ENCODE measurements around the gene ABCC11. TPM values are rescaled to one million over a fixed set of nuclear protein-coding genes. Genes with fewer than 3 reads are reported as not detected.

Gene ABCC11
- 0.05 and 0.16 TPM in 2 replicates for total RNA-seq

DNA sequence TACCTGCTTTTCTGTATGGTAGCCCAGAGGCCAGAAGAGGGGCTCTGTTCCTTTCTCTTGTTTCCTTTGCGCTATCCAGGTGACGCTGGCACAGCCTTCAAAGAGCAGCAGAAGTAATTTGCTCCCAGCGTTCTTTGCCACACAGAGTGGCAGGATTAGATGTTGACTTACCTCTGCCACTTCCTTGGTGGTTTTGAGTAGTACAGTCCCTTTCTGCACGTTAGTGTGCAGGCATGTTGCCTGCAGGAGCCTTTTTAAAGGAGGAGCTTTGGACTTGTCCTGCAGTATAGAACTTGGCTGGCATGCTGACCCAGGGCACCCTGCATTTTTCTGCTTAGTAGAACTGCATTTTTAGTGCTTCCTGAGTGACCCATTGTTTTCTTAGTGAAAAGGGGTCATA is at the start of gene ABCC11:
Gene ABCC11, minus strand, starts transcription at position 229 of the 400 bp plus-strand sequence. CDS start 15,618 bp downstream, outside the sequence.
- intact Hi-C loops (cut with micrococcal nuclease): no loop called here

DNA sequence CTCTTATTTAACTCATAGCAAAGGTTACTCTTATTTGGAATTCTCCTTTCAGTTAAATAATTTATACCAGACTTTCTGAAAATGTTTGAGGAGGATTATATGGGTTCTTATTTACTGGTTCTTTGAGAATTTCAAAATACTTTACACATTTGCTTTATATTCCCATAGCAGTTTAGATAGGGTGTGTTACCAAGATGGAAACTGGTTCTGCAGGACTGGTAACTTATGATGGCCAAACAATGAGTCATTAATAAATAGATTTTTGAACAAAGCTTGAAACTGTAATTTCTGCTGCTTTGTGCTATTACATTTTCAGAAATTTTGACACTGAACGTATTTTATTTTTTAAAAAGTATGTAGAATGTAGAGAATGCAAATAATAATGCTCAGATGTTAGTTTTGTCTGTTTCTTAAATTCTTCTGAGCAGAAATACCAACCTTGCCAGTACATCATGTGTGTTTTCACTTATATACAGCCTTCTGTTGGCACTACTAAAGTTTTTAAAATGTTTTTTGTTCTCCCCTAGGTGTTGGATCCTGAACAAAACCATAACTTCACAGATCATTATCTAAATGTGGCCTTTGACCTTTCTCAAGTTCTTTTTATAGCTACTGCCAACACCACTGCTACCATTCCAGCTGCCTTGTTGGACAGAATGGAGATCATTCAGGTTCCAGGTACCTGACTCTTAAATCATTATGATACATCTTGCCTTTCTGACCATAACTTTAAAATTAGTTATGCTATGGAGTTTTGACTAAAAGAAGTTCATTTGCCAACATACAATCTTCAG is 48.3 kb upstream of the ABCC11 start:
- intact Hi-C loops (cut with micrococcal nuclease): no loop called here

DNA sequence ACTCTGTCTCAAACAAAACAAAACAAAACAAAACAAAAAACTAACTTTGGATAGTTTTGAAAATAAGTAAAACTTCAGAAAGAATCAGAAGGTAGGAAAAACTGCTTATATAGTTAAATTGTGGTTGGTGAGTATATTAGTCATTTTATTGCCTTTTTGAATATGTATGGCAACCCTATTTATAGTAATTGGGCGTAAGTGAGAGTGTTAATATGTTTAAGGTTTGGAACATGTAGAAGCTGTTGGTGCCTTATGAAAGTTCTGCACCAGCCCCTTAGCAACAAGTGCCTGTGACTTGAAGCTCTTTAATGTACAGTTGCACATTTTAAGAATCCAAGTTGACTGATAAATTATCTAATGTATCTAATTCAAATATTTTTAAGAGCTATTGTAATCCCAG is 47.4 kb upstream of the ABCC11 start:
- intact Hi-C loops (cut with micrococcal nuclease): no loop called here

DNA sequence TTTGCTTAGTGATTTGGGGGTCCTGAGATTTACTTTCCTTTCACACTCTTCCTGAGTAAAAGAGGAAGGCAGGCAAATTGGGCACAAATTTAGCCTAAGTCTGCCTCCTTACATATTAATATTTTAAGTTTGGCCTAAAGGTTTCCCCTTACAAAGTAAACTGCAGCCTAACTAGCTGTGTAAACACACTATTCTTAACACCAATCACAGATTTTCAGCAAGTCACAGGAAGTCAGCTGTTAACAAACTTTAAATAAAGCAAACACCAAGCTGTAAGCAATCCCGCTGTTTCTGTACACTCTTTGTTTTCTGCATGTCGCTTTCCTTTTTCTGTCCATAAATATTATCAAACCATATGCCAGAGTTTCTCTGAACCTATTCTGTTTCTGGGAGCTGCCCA is 45.1 kb upstream of the ABCC11 start:
- intact Hi-C loops (cut with micrococcal nuclease): no loop called here

DNA sequence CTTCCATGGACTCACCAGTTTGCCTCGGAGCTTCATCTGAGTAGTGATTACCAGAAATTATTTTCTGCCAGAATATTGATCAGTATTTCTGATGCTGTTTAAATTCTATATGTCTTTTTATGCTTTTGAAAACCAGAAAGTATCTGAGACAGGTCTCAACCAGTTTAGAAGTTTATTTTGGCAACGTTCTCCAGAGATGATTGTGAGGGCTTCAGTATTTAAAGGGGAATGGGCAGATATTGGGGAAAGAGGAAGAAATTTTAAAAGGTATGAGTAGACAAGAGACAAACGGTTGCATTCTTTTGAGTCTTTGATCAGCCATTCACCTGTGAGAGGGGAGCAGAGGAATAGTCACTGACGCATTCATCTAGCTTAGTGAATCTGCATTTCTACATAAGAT is 44.4 kb upstream of the ABCC11 start:
- intact Hi-C loops (cut with micrococcal nuclease): no loop called here

DNA sequence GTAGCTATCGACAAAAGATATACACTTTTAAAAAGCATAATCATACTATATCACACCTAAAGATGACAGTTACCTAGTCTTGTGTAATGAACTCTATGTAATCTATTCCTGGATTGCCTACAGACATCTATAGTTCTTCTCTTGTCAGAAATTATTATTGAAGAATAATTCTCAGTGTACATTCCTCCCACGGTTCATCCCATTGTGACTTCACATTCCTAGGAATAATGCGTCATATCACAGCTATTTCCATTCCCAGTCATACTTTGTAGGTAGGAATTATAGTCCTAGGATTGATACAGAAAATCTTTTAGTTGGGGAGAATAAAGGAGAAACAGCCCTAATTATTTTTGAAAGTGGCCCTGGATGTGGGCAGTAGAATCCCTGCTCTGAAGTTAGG is 44.0 kb upstream of the ABCC11 start:
- intact Hi-C loops (cut with micrococcal nuclease): no loop called here

DNA sequence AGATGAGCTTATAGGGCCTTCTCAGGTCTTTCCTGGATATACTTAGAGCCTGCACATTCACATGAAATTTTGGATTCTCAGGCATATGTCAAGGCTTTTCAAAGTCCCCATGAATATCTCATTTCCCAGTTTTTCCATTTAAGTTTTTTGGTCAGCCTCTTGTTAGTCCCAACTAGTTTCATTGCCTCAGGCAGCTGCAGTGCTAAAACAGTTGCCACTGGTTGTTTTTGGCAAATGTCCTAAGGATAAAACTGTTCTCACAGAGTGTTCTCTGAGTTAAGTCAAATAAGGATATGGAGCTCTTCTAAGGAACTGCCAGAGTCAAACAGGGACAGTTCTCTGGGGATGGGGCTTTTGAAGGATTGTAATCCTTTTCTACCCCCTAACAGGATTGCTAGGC is 39.9 kb upstream of the ABCC11 start:
- intact Hi-C loops (cut with micrococcal nuclease): no loop called here

DNA sequence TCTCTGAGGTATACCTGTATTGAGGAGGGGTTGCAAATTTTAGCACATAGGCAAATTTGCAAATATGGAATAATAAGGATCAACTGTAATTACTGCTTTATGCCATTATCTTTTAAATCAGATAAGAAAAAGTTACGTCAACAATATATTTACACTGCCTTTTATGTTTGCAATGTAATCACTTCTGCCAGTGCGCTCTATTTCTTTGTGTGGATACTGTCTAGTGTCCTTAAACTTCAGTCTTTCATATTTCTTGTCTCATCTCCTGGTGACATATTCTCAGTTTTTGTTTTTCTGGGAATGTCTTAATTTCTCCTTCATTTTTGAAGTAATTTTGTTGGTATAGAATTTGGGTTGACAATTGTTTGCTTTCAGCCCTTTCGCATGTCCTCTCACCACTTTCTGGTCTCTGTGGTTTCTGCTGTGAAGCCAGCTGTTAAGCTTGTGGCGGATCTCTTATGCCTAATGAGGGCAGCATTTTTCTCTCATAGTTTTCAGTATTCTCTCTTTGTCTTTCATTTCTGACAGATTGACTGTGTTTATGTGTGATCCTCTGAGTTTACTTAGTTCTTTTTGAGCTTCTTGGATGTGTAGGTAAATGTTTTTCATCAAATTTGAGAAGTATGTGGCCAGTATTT is 37.6 kb upstream of the ABCC11 start:
- intact Hi-C loops (cut with micrococcal nuclease): no loop called here

DNA sequence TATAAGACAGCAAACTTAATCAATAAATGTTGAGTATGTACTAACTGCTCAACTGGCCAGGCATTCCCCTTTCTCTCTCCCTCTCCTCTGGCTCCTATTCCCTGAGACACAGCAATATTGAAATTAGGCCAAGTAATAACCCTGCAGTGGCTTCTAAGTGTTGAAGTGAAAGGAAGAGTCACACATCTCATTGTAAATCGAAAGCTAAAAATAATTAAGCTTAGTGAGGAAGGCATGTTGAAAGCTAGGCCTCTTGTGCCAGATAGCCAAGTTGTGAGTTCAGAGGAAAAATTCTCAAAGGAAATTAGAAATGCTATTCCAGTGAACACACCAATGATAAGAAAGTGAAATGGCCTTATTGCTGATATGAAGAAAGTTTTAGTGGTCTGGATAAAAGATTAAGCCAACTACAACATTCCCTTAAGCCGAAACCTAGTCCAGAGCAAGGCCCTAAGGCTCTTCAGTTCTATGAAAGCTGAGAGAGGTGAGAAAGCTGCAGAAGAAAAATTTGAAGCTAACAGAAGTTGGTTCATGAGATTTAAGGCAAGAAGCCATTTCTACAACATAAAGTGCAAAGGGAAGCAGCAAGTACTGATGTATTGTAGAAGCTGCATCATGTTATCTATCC is 35.4 kb upstream of the ABCC11 start:
- intact Hi-C loops (cut with micrococcal nuclease): no loop called here

DNA sequence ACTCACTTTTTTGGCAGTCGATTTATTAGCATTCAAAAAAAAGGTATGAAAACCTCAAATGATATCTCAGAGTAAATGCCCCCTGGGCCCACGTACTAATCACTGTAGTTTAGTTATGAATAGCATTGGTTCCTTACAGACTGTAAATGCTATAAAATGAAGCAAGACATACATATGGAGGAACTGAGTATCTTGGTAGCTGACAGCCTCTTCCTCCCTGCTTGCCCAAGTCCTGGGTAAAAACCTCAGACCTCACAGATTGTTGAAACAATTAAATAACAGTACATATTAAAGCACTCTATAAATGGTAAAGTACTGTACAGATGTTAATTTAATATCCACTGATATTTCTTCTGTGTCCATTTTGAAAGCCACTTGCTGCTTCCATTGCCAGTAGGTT is 33.2 kb upstream of the ABCC11 start:
- intact Hi-C loops (cut with micrococcal nuclease): no loop called here

DNA sequence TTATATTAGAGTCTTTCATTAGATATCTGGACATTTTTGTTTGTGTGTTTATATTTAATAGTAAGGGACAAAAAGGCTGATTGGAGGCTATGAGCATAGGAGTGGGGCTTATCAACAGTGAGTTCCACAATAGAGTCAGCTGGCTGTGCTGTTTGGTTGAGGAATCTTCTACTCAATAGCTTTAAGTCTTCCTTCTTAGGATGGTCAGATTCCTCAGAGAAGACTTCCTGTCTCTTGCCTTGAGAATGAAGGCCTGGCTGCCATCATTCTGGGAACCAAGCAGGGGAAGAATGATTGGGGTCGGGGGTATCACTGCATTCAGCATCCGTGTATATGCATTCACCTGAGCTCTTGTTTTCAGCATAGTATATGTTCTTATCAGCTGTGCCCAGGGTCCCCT is 31.9 kb upstream of the ABCC11 start:
- intact Hi-C loops (cut with micrococcal nuclease): no loop called here

DNA sequence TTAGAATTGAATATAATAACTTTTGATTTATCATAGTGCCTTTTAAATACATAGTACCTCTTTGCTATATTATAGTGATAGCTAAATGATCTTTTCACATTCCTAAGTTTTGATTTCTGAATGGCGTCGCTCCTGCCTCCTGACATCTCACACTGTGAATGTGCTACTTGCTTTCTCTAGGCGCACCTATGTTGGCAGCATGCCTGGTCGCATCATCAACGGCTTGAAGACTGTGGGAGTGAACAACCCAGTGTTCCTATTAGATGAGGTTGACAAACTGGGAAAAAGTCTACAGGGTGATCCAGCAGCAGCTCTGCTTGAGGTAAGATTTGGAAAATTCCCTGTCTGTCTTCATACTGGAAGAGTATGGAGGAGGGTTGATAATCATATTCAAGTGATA is 29.8 kb upstream of the ABCC11 start:
- intact Hi-C loops (cut with micrococcal nuclease): no loop called here

DNA sequence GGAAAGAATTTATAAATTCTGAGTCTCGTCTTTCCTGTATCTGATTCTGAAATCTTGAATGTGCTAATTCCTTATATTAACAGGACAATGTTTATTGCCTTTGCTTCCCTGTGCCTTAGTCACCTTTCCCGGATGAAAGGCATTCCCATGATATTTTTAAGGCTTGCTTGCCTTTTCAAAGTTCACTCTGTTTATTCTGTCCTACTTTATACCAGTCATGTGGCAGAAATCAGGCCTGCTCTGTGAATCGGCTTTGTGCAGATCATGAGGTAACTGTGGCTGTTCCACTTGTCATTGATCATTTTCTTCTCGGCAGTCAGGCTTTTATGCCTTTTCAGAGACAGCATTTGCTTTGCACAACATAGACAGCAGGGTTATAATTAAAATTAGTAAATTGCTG is 28.8 kb upstream of the ABCC11 start:
- intact Hi-C loops (cut with micrococcal nuclease): no loop called here

DNA sequence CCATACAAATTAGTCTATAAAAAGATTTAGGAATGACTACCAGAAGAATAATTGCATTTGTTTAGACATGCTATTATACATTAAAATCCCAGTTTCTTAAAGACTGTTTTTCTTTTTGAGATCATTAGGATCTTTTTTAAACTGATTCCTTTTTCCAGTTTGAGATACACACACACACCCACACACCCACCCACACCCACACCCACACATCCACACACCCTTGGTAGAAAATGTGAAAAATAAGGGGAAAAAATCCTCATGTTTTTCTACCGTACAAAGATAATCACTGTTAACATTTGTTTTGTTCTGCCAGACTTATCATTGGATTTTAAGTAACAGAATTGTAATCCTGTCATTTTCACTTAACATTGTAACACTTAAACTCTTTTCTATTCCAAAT is 27.1 kb upstream of the ABCC11 start:
- intact Hi-C loops (cut with micrococcal nuclease): no loop called here

DNA sequence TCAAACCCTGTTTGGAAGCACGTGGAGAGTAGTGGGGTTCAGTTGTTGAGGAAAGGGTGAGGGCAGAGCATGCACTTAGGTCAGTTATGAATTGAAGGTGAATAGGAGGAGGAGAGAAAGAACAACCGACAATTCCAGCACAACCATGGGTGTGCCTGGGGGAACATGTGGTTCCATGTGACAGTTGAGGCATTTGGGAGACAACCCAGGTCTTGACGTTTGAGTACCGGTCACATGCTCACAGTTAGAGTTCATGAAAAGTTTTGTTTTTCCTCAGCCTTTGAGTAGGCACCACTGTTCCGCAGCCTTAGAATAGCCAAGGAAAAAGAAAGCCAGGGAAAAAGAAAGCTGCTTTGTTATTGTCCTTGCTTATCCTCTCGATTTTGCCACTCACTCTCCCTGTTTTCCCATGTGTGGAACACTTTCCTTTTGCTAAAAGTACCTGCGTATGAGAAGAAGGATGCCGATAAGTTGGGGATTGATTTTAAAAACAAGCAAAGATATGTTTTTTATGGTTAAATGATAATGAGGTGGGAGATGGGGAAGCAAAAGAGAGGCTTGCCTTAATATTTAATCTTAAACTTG is 25.6 kb upstream of the ABCC11 start:
- intact Hi-C loops (cut with micrococcal nuclease): no loop called here

DNA sequence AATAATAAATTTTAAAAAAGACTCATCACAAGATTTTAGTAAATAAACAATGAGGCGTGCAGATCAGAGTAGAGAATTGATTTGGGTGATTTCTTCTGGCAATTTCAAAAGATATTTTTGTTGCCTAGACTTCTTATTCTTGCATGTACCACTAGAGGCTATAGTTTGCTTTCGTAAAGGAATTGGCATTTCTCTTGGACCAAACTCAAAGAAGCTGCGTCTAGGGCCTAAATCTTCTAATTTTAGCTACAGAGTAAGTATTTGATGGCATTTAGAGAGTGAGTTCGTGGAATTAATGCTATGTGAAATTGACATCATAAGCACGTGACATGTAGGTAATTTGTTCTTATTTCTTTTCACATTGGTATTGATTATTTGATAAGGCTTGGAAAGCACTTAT is 24.4 kb upstream of the ABCC11 start:
- intact Hi-C loops (cut with micrococcal nuclease): no loop called here

DNA sequence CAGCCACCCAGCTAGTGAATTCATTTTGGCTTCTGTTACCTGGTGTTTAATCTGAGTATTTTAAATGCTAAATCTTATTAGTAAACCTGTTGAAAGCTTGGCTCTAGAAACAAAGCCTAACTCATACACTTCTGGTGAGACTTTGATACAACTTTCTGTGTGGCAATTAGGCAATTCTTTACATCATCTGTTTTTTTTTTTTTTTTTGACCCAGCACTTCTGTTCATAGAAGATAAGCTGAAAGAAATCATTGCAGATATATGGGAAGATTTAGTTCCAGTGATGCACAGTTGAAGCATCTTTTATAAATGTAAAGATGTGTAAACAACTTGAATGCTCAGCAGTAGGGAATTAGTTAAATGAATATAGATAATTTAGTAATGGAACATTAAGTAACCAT is 21.7 kb upstream of the ABCC11 start:
- intact Hi-C loops (cut with micrococcal nuclease): no loop called here

DNA sequence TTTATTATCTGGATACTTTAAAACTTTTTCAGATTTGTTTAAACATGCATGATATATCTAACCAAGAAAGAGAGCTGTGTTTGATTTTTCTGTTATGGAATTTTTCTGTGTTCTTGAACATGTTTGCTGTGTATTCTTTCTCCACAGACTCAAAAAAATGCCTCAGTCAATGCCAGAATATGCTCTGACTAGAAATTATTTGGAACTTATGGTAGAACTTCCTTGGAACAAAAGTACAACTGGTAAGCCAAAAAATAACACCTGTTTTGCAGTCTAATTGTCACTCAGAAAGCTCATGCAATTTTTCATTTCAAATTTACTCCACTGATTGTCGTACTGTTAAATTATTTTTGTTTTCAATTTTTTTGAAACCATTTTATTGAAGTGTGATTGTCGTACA is 15.3 kb upstream of the ABCC11 start:
- intact Hi-C loops (cut with micrococcal nuclease): no loop called here

DNA sequence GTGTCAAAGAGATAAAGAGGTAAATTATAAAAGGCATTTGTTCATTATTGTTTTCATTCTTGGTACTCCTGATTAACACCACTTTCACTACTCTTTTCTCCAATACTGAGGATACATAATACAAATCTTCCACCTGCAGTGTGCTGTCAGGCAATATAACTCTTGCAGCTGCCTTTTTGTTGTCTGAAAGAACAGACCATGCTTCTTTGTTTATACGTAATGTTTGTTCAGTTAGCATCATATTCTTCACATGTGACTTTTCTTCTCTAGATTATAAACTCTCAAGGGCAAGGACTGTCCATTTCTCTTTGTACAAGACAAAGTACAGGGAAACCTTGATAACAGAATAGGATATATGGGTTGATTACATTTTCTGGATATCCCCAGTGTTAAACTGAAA is 14.2 kb upstream of the ABCC11 start:
- intact Hi-C loops (cut with micrococcal nuclease): no loop called here

DNA sequence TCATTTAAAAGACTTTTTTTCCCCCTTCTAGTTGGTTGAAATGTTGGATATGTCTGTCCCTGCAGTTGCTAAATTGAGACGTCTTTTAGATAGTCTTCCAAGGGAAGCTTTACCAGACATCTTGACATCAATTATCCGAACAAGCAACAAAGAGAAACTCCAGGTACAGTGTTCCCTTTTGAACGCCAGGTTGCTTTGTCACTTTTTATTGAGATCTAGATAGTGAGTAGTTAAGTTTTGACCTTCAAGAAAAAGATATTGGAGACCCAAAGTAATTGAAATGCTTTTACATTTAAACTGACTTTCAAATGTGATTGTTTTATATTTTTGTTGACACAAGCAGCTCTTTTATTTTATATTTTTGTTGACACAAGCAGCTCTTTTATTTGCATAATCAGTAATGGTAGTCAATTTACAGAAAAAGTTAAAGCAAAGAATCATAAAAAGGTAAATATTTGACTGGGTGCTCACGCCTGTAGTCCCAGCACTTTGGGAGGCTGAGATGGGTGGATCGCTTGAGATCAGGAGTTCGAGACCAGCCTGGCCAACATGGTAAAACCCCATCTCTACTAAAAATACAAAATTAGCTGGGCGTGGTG is 9.3 kb upstream of the ABCC11 start:
- intact Hi-C loops (cut with micrococcal nuclease): no loop called here

DNA sequence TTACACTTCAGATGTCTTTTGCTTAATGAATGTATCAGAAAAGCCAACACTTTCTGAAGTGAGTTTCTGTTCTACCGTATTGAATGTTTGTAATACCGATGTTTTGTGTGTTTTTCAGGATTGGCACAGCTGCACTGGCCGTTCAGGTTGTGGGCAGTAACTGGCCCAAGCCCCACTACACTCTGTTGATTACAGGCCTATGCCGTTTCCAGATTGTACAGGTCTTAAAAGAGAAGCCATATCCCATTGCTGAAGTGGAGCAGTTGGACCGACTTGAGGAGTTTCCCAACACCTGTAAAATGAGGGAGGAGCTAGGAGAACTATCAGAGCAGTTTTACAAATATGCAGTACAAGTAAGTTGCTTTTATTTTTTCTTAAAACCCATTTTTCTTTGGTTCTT is 4.7 kb upstream of the ABCC11 start:
- intact Hi-C loops (cut with micrococcal nuclease): no loop called here
